ENCODE measurements around the gene DOCK9. TPM values are rescaled to one million over a fixed set of nuclear protein-coding genes. Genes with fewer than 3 reads are reported as not detected.

DOCK9 gene
- total RNA-seq, 4 donors from 2014 or later: 121 to 240 (median 200) TPM

DNA sequence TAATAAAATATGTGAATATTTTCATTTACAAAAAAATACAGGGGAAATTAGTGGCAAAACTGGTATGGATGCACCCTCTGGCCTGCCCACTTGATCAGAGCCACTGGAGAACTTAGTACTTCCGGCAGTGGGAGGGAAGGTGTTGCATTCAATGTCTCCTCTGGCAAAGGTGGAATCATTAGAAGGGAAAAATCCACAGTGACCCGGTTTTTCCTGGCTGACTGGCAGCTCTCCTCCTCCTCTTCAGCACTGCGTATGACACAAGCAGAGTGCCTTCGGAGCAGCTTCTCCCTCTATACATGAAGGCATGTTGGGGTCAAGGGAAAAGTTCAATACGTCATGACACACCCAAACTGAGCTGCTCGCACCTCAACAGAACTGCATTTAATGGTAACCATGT, 123.4 kb downstream of the DOCK9 start:
- peaks cover 12% of the 10 kb centered on the region for H3K4me1 ChIP-seq
- peaks cover 56% of the 10 kb centered on the region for H3K36me3 ChIP-seq
- H3K27me3 ChIP-seq: no peaks in the 10 kb centered on the region
- no peak overlapping the region for H3K27ac ChIP-seq
- DNase-seq (ENCODE audit: low spot score in 2 of 2): no peak
- no peaks in the 10 kb centered on the region for H3K9me3 ChIP-seq
- no peak overlapping the region for H3K4me3 ChIP-seq
- no peak for TF ChIP-seq POLR2A (IDR thresholded peaks at IDR 0.05)
- TF ChIP-seq, protein P1, sequence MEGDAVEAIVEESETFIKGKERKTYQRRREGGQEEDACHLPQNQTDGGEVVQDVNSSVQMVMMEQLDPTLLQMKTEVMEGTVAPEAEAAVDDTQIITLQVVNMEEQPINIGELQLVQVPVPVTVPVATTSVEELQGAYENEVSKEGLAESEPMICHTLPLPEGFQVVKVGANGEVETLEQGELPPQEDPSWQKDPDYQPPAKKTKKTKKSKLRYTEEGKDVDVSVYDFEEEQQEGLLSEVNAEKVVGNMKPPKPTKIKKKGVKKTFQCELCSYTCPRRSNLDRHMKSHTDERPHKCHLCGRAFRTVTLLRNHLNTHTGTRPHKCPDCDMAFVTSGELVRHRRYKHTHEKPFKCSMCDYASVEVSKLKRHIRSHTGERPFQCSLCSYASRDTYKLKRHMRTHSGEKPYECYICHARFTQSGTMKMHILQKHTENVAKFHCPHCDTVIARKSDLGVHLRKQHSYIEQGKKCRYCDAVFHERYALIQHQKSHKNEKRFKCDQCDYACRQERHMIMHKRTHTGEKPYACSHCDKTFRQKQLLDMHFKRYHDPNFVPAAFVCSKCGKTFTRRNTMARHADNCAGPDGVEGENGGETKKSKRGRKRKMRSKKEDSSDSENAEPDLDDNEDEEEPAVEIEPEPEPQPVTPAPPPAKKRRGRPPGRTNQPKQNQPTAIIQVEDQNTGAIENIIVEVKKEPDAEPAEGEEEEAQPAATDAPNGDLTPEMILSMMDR (IDR thresholded peaks at IDR 0.05): no peak
- 78% methylated on average over 6 of the region's 6 CpGs for WGBS

DNA sequence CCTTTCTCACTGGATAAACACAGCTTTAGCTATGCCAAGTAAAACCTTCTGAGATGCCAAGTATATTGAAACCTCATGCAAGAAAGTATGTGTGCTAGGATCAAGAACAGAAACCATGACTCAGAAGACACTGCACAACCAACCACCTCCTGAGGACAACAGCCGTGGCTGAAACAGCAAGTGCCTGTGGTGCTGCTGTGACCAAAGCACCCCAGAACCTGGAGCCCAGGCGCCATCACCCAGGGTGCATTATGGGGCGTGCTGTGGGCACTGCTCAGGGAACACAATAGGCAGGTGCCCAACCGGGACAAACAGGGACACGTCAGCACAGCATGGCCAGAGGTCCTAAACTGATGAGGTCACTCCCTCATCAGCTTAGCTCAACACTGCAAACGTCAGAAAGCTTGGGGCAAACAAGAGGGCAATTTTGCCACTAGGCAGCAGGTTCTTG, 124.1 kb downstream of the DOCK9 start:
- Histone ChIP-seq H3K4me1 (peaks cover 12% of the 10 kb centered on the region), H3K4me3 (no peak overlapping the region), H3K36me3 (peaks cover 50% of the 10 kb centered on the region), H3K9me3 (no peaks in the 10 kb centered on the region), H3K27me3 (no peaks in the 10 kb centered on the region), H3K27ac (no peak overlapping the region)
- WGBS: 66% methylated on average over 6 of the region's 6 CpGs
- TF ChIP-seq, protein P1 (IDR thresholded peaks at IDR 0.05): no peak
- TF ChIP-seq POLR2AphosphoS5 (IDR thresholded peaks at IDR 0.05) (no peak), EP300 (IDR thresholded peaks at IDR 0.05) (no peak), POLR2A (IDR thresholded peaks at IDR 0.05) (no peak)
- no peak for DNase-seq (ENCODE audit: low spot score in 2 of 2)

DNA sequence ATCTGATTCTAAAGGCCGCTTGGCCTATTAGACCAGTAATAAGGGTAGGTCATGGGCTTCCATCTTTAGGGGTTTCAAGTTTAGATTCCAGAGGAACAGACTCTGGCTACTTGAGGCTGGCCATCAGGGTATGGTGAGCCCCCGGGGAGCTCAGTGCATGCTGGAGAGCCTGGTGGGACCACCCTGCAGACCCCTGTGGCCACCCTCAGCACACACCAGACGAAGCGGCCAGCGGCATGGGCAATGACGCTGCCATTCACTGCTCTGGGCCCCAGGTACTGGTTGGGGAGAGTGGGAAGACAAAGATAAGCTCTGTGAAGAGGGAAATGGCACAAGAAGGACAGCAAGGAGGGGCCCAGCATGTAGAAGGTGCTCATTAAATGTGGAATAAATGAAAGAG, 126.6 kb downstream of the DOCK9 start:
- Histone ChIP-seq H3K36me3 (peaks cover 57% of the 10 kb centered on the region), H3K27ac (no peak overlapping the region), H3K27me3 (no peaks in the 10 kb centered on the region), H3K4me1 (no peaks in the 10 kb centered on the region), H3K9me3 (no peaks in the 10 kb centered on the region), H3K4me3 (no peak overlapping the region)
- 98% methylated on average over 6 of the region's 6 CpGs for WGBS
- TF ChIP-seq POLR2AphosphoS5 (IDR thresholded peaks at IDR 0.05) (no peak), EP300 (IDR thresholded peaks at IDR 0.05) (no peak), POLR2A (IDR thresholded peaks at IDR 0.05) (no peak)
- TF ChIP-seq, protein P1 (IDR thresholded peaks at IDR 0.05): no peak
- no peak for DNase-seq (ENCODE audit: low spot score in 2 of 2)

DNA sequence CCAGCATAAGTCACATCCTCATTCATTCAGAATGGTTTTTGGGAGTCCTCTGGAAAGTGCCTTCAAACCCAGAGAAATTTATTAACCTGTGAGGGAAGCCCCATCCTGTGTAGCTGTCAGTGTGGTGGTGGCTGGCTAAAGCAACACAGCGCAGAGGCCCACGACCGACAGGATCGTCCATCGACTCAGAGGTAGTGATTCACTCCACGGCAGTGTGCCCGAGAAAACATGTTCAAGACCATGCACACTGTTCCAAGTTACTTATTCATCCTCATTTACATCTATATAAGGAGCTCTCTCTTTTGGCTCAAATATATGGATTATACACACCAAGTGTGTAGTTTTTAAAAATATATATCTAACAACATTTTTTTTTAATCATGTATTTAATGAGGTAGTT, 129.1 kb downstream of the DOCK9 start:
- Histone ChIP-seq H3K36me3 (peaks cover 63% of the 10 kb centered on the region), H3K27me3 (no peaks in the 10 kb centered on the region), H3K4me1 (no peaks in the 10 kb centered on the region), H3K27ac (no peak overlapping the region), H3K9me3 (no peaks in the 10 kb centered on the region), H3K4me3 (no peak overlapping the region)
- DNase-seq (ENCODE audit: low spot score in 2 of 2): no peak
- WGBS: 65% methylated on average over 7 of the region's 7 CpGs
- TF ChIP-seq POLR2AphosphoS5 (IDR thresholded peaks at IDR 0.05) (no peak), POLR2A (IDR thresholded peaks at IDR 0.05) (no peak), EP300 (IDR thresholded peaks at IDR 0.05) (no peak)
- TF ChIP-seq, protein P1 (IDR thresholded peaks at IDR 0.05): no peak

DNA sequence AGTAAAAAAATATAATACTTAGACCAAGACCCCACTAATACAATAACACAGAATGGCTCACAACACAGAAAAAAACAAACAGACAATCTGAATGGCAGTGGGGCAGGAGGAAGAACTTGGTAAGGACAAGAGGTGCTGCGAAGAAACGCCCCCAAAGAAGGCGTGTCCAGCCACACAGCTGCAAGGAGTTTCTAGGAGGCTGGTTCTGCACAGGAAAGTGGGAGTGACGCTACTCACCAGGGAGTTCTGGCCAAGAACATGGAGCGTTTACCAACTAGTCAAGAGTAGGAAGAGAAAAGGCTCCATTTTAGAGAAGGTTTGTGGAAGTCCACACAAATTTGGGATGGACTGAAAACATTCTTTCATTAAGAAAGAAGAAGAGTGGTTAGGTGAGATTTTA, 130.1 kb downstream of the DOCK9 start:
- Histone ChIP-seq H3K4me3 (no peak overlapping the region), H3K9me3 (no peaks in the 10 kb centered on the region), H3K27me3 (no peaks in the 10 kb centered on the region), H3K4me1 (no peaks in the 10 kb centered on the region), H3K27ac (no peak overlapping the region), H3K36me3 (peaks cover 60% of the 10 kb centered on the region)
- WGBS: 46% methylated on average over 5 of the region's 5 CpGs
- TF ChIP-seq, protein P1 (IDR thresholded peaks at IDR 0.05): no peak
- no peak for TF ChIP-seq EP300 (IDR thresholded peaks at IDR 0.05)
- TF ChIP-seq POLR2A (IDR thresholded peaks at IDR 0.05): no peak
- no peak for TF ChIP-seq POLR2AphosphoS5 (IDR thresholded peaks at IDR 0.05)
- no peak for DNase-seq (ENCODE audit: low spot score in 2 of 2)

Measured in suprapubic skin (tissue), 4 donors.